ENCODE results near the gene PRR30. TPM values are rescaled to one million over a fixed set of nuclear protein-coding genes. Genes with fewer than 3 reads are reported as not detected.

The PRR30 gene
- polyA plus RNA-seq, 1 of the 3 experiments (the other 2 are of a cell fraction) = not detected

DNA sequence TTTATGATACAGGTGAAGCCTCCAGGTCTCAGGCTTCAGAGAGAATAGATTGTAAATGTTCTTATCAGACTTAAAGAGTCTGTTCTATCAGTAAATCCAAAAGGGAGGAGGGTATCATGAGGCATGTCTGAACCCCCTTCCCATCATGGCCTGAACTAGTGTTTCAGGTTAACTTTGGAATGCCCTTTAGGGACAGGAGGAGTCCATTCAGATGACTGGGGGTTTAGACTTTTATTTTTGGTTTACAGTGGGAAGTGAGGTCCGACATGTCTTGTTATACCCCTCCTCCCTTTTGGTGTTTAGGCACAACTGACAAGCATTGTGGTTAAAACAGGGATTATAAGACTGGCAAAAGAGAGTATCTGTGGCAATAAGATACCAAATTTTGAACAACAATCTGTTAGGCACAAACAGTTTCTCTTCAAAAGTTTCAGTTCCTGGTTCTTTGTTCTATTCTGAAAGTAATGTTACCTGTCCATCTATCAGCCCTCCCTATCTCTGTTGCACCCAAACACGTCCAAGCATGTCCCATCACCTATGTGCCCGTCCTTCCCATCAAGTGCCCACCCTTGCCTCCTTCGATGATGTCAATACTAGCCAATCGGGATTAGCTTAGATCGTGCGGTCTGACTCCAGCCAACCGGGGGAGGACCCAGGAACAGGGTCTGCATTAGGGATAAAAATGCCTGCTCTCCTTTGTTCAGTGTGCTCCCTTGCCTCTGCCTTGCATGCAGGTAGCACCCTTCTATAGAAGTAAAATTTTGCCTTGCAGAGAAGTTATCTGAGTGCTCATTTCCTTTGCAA is 26.0 kb upstream of the PRR30 start:
- ChIA-PET POLR2A (no interaction called here), CTCF (interaction anchor here (0.9 to 2.6 kb wide), 12 partner anchors 10 to 204 kb away, joined by 3 to 7 read pairs (median 3); partner anchors contain the start of gene TRIM54)
- no peaks in the 10 kb centered on the region for H3K36me3 ChIP-seq (replicated peaks in 1 of 2; ENCODE audit: control insufficient read depth in 1 of 2, insufficient read depth in 2 of 2, low read length in 1 of 2)
- no peaks in the 10 kb centered on the region for H3K4me1 ChIP-seq (ENCODE audit: control insufficient read depth in 1 of 2, insufficient read depth in 2 of 2, low read depth in 1 of 2, low read length in 1 of 2)
- H3K4me2 ChIP-seq = no peak overlapping the region
- H2AFZ ChIP-seq (ENCODE audit: low read depth) = no peak overlapping the region
- no peaks in the 10 kb centered on the region for H3K27me3 ChIP-seq (ENCODE audit: insufficient read depth)
- no peaks in the 10 kb centered on the region for H3K9me3 ChIP-seq
- no peak overlapping the region for H3K9ac ChIP-seq
- H4K20me1 ChIP-seq (ENCODE audit: insufficient read depth) = no peaks in the 10 kb centered on the region
- no peaks in the 10 kb centered on the region for H3F3A ChIP-seq (replicated peaks; ENCODE audit: insufficient read depth)
- H3K9me2 ChIP-seq = no peaks in the 10 kb centered on the region
- TF ChIP-seq SMC3 (IDR thresholded peaks at IDR 0.05; ENCODE audit: low read depth, low read length) = no peak
- TF ChIP-seq, protein P1, sequence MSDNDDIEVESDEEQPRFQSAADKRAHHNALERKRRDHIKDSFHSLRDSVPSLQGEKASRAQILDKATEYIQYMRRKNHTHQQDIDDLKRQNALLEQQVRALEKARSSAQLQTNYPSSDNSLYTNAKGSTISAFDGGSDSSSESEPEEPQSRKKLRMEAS (IDR thresholded peaks at IDR 0.05; ENCODE audit: low read depth) = no peak
- no peak for TF ChIP-seq RAD21 (IDR thresholded peaks at IDR 0.05; ENCODE audit: low read length)
- H3K79me2 ChIP-seq (ENCODE audit: insufficient read depth) = no peaks in the 10 kb centered on the region
- H3K4me3 ChIP-seq (ENCODE audit: low read depth in 2 of 2, low read length in 1 of 2) = no peak overlapping the region
- 78% methylated on average over 8 of the region's 8 CpGs for WGBS (ENCODE audit: low lambda C conversion rate)
- DNase-seq = no peak
- H3K27ac ChIP-seq (ENCODE audit: low read depth in 2 of 2, low read length in 1 of 2) = no peak overlapping the region

DNA sequence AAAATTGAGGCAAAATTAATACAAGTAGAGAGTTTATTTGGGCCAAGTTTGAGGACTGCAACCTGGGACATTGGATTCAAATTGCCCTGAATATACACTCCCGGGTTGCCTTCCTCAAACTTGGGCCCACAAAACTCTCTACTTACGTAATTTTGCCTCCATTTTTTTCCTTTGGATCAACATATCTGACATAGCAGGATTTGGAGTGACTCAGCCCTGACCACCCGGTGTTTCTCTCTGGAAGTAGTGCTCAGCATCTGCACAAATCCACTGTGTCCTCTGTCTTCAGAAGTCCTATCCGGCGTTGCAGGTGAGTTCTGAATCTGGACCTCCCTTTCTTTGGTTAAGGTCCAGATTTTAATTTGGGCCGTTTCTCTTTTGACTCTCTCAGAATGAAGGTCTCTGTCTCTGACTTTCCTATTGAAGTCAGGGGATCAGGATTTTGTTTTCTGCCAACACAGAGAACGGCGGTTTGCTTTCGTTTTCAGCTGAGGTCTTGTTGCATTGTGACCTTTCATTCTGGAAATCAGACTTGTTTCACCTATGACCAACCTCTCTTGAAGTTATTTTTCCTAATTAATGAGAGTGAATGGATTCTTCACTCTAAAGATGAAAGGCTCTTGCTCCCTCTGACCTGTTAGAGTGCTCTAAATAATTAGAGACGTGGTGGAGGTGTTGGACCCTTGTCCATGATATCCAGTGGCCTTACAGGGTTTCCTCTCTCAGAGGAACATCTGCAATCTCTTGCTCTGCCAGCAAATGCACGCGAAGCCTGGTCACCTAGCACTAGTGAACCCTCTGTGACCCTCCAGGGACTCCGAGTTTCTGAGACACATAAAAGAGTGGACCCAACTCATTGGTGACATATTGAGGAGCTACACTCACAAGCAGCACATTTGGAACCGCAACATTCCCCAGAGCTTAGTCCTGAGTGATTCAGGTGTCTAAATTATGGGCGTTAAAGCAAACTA is 23.2 kb upstream of the PRR30 start:
- no peak for DNase-seq
- no peaks in the 10 kb centered on the region for H3K27me3 ChIP-seq (ENCODE audit: insufficient read depth)
- no peak overlapping the region for H2AFZ ChIP-seq (ENCODE audit: low read depth)
- POLR2A ChIA-PET = no interaction called here
- CTCF ChIA-PET = interaction anchor here (0.6 to 6.9 kb wide), 3 partner anchors 8 to 117 kb away, joined by 4 to 58 read pairs (median 21); no protein-coding TSS in a partner anchor
- H3K4me2 ChIP-seq = no peak overlapping the region
- H4K20me1 ChIP-seq (ENCODE audit: insufficient read depth) = no peaks in the 10 kb centered on the region
- H3K9me3 ChIP-seq = no peaks in the 10 kb centered on the region
- no peak overlapping the region for H3K27ac ChIP-seq (ENCODE audit: low read depth in 2 of 2, low read length in 1 of 2)
- H3K4me1 ChIP-seq (ENCODE audit: control insufficient read depth in 1 of 2, insufficient read depth in 2 of 2, low read depth in 1 of 2, low read length in 1 of 2) = no peaks in the 10 kb centered on the region
- H3F3A ChIP-seq (replicated peaks; ENCODE audit: insufficient read depth) = no peaks in the 10 kb centered on the region
- no peak overlapping the region for H3K9ac ChIP-seq
- TF ChIP-seq JUND (IDR thresholded peaks at IDR 0.05) (no peak), TAF1 (IDR thresholded peaks at IDR 0.05; ENCODE audit: borderline replicate concordance, low read depth, low read length) (no peak), SIN3A (IDR thresholded peaks at IDR 0.05; ENCODE audit: borderline replicate concordance, low read depth, low read length) (no peak), CHD2 (IDR thresholded peaks at IDR 0.05; ENCODE audit: low read length, partially characterized antibody) (no peak), NRF1 (IDR thresholded peaks at IDR 0.05; ENCODE audit: low read depth, low read length) (no peak), RXRA (IDR thresholded peaks at IDR 0.05; ENCODE audit: borderline replicate concordance, low read depth) (no peak), TEAD4 (IDR thresholded peaks at IDR 0.05; ENCODE audit: borderline replicate concordance, insufficient read depth) (no peak), EP300 (IDR thresholded peaks at IDR 0.05; ENCODE audit: borderline replicate concordance in 1 of 2, low read depth in 1 of 2, low read length in 1 of 2) (no peak)
- TF ChIP-seq, protein P2, sequence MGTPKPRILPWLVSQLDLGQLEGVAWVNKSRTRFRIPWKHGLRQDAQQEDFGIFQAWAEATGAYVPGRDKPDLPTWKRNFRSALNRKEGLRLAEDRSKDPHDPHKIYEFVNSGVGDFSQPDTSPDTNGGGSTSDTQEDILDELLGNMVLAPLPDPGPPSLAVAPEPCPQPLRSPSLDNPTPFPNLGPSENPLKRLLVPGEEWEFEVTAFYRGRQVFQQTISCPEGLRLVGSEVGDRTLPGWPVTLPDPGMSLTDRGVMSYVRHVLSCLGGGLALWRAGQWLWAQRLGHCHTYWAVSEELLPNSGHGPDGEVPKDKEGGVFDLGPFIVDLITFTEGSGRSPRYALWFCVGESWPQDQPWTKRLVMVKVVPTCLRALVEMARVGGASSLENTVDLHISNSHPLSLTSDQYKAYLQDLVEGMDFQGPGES (IDR thresholded peaks at IDR 0.05; ENCODE audit: low read depth, low read length) = no peak
- TF ChIP-seq, protein P3, sequence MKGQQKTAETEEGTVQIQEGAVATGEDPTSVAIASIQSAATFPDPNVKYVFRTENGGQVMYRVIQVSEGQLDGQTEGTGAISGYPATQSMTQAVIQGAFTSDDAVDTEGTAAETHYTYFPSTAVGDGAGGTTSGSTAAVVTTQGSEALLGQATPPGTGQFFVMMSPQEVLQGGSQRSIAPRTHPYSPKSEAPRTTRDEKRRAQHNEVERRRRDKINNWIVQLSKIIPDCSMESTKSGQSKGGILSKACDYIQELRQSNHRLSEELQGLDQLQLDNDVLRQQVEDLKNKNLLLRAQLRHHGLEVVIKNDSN (IDR thresholded peaks at IDR 0.05; ENCODE audit: borderline replicate concordance, low read depth) = no peak
- WGBS (ENCODE audit: low lambda C conversion rate) = 75% methylated on average over 15 of the region's 15 CpGs
- no peaks in the 10 kb centered on the region for H3K9me2 ChIP-seq
- no peaks in the 10 kb centered on the region for H3K36me3 ChIP-seq (replicated peaks in 1 of 2; ENCODE audit: control insufficient read depth in 1 of 2, insufficient read depth in 2 of 2, low read length in 1 of 2)
- no peak overlapping the region for H3K4me3 ChIP-seq (ENCODE audit: low read depth in 2 of 2, low read length in 1 of 2)
- H3K79me2 ChIP-seq (ENCODE audit: insufficient read depth) = no peaks in the 10 kb centered on the region

Measured in SK-N-SH (cell line).